H1 (cell line): ENCODE measurements around the gene MAPK8IP3. TPM values are rescaled to one million over a fixed set of nuclear protein-coding genes. Genes with fewer than 3 reads are reported as not detected.

Experiments used
- CTCF ChIA-PET: fragments of 300-600 bp; sonication (Branson Sonifier 250); formaldehyde crosslinking; loops from one replicate; lab custom pipeline; 2021; ENCODE audit not compliant: partially characterized antibody; lab: Charles Lee
- POLR2A ChIA-PET: fragments of 300-600 bp; sonication (Branson Sonifier 250); formaldehyde crosslinking; loops from one replicate; lab custom pipeline; 2021; ENCODE audit warnings: inconsistent platforms; ENCODE audit not compliant: partially characterized antibody; lab: Charles Lee
- DNase-seq, 2 experiments: peaks; one replicate each; pipeline versions ENCODE4 v3.0.0 to v3.0.0-alpha.2; 2010 to 2022; ENCODE audit warnings: low spot score in 2 of 2, low read depth in 1 of 2, mixed read lengths in 1 of 2
- FAIRE-seq: peaks from 2 replicates; lab custom pipeline; 2011; peaks lifted over from hg19 to GRCh38; lab: Jason Lieb, UNC
- H2AFZ ChIP-seq: 2 replicates; pipeline ENCODE4 v1.8.1; 2012; ENCODE audit warnings: low read length, inconsistent platforms
- H2AK5ac ChIP-seq: 2 replicates; pipeline ENCODE4 v1.6.1; 2013; ENCODE audit warnings: low read depth, low read length
- H2BK120ac ChIP-seq: replicated peaks from 2 replicates; pipeline ENCODE3; 2013; ENCODE audit warnings: low read depth, low read length, inconsistent platforms
- H2BK12ac ChIP-seq: 2 replicates; pipeline ENCODE4 v1.6.1; 2013; ENCODE audit warnings: low read depth, low read length
- H2BK15ac ChIP-seq: 2 replicates; pipeline ENCODE4 v1.6.1; 2013; ENCODE audit warnings: low read length
- H2BK20ac ChIP-seq: 2 replicates; pipeline ENCODE4 v1.6.1; 2013; ENCODE audit warnings: low read length
- H2BK5ac ChIP-seq: 2 replicates; pipeline ENCODE4 v1.6.1; 2013; ENCODE audit warnings: low read depth, low read length
- H3K14ac ChIP-seq: 2 replicates; pipeline ENCODE4 v1.6.1; 2013; ENCODE audit warnings: inconsistent platforms; ENCODE audit not compliant: insufficient read length
- H3K18ac ChIP-seq: 2 replicates; pipeline ENCODE4 v1.6.1; 2013; ENCODE audit warnings: low read length; ENCODE audit errors: extremely low read depth
- H3K23ac ChIP-seq: 2 replicates; pipeline ENCODE4 v1.6.1; 2013; ENCODE audit warnings: inconsistent platforms; ENCODE audit not compliant: insufficient read length
- H3K23me2 ChIP-seq: 2 replicates; pipeline ENCODE4 v1.6.1; 2013; ENCODE audit warnings: low read depth, low read length
- H3K27ac ChIP-seq: 2 replicates; pipeline ENCODE4 v1.6.1; 2011; ENCODE audit warnings: low read depth, low read length, inconsistent platforms
- H3K27me3 ChIP-seq, 4 experiments: replicated peaks in 1 of 4; 1 replicate in 1 of 4; 2 replicates in 3 of 4; pipeline versions ENCODE4 v1.6.1 to v1.8.1; 2011 to 2013; ENCODE audit warnings: low read length in 3 of 4, mild to moderate bottlenecking in 3 of 4, inconsistent platforms in 2 of 4, mixed read lengths in 2 of 4, moderate library complexity in 1 of 4; ENCODE audit not compliant: control insufficient read depth in 3 of 4, insufficient read depth in 3 of 4; ENCODE audit errors: extremely low read depth in 1 of 4
- H3K36me3 ChIP-seq, 4 experiments: 2 replicates each; pipeline versions ENCODE4 v1.6.1 to v1.8.1; 2011 to 2013; ENCODE audit warnings: mild to moderate bottlenecking in 4 of 4, low read length in 3 of 4, moderate library complexity in 2 of 4, control low read depth in 1 of 4, inconsistent platforms in 1 of 4; ENCODE audit not compliant: insufficient read depth in 4 of 4, control insufficient read depth in 2 of 4
- H3K4ac ChIP-seq: replicated peaks from 2 replicates; pipeline ENCODE3; 2013; ENCODE audit warnings: low read length, low read depth, mixed read lengths, inconsistent platforms; ENCODE audit not compliant: insufficient read length
- H3K4me1 ChIP-seq, 4 experiments: replicated peaks in 1 of 4; 1 replicate in 1 of 4; 2 replicates in 3 of 4; pipeline versions ENCODE4 v1.6.1 to v1.8.1; 2011 to 2013; ENCODE audit warnings: low read length in 3 of 4, inconsistent platforms in 2 of 4, mixed read lengths in 1 of 4; ENCODE audit not compliant: insufficient read depth in 4 of 4, control insufficient read depth in 3 of 4
- H3K4me2 ChIP-seq, 2 experiments: 2 replicates each; pipeline versions ENCODE4 v1.6.1 to v1.8.1; 2011 to 2013; ENCODE audit warnings: low read depth in 2 of 2, low read length in 2 of 2, control low read depth in 1 of 2, inconsistent platforms in 1 of 2, mild to moderate bottlenecking in 1 of 2; ENCODE audit not compliant: insufficient read depth in 1 of 2
- H3K4me3 ChIP-seq, 4 experiments: fragments of 200-600, 300-600 bp in 1 of 4; sonication (generic), shearing (Covaris generic), sonication (Bioruptor Twin) in 1 of 4; 2 replicates each; pipeline versions ENCODE4 v1.5.1 to v1.8.1; 2011 to 2016; ENCODE audit warnings: low read length in 4 of 4, low read depth in 3 of 4, control low read depth in 2 of 4, inconsistent platforms in 2 of 4, mild to moderate bottlenecking in 2 of 4, mixed read lengths in 1 of 4, moderate library complexity in 1 of 4; ENCODE audit not compliant: insufficient read depth in 2 of 4; ENCODE audit errors: extremely low read depth in 1 of 4
- H3K56ac ChIP-seq: replicated peaks from 2 replicates; pipeline ENCODE3; 2013; ENCODE audit warnings: low read depth, mild to moderate bottlenecking, mixed read lengths, low read length, inconsistent platforms; ENCODE audit not compliant: insufficient read length
- H3K79me1 ChIP-seq: 2 replicates; pipeline ENCODE4 v1.6.1; 2013; ENCODE audit warnings: low read depth, low read length, control low read depth
- H3K79me2 ChIP-seq, 2 experiments: 2 replicates each; pipeline versions ENCODE4 v1.6.1 to v1.8.1; 2012 to 2013; ENCODE audit warnings: low read length in 2 of 2, mild to moderate bottlenecking in 2 of 2, inconsistent platforms in 1 of 2; ENCODE audit not compliant: insufficient read depth in 2 of 2, control insufficient read depth in 1 of 2
- H3K9ac ChIP-seq, 4 experiments: replicated peaks in 1 of 4; 1 replicate in 1 of 4; 2 replicates in 3 of 4; pipeline versions ENCODE4 v1.6.1 to v1.8.1; 2011 to 2013; ENCODE audit warnings: low read depth in 3 of 4, low read length in 3 of 4, control low read depth in 2 of 4, mild to moderate bottlenecking in 2 of 4, moderate library complexity in 2 of 4, inconsistent platforms in 1 of 4; ENCODE audit errors: extremely low read depth in 1 of 4
- H3K9me3 ChIP-seq, 2 experiments: 2 replicates each; pipeline versions ENCODE4 v1.6.1 to v1.8.1; 2012 to 2013; ENCODE audit warnings: mild to moderate bottlenecking in 2 of 2, moderate library complexity in 2 of 2, control low read depth in 1 of 2, inconsistent platforms in 1 of 2, low read depth in 1 of 2, low read length in 1 of 2, mixed read lengths in 1 of 2; ENCODE audit not compliant: insufficient read depth in 2 of 2
- H4K20me1 ChIP-seq, 2 experiments: replicated peaks in 1 of 2; 2 replicates each; pipeline versions ENCODE3 to v1.8.1; 2011 to 2013; ENCODE audit warnings: inconsistent platforms in 2 of 2, low read length in 2 of 2, mild to moderate bottlenecking in 1 of 2; ENCODE audit not compliant: insufficient read depth in 2 of 2, control insufficient read depth in 1 of 2
- H4K5ac ChIP-seq: 2 replicates; pipeline ENCODE4 v1.6.1; 2013; ENCODE audit warnings: low read length, low read depth, mixed read lengths, inconsistent platforms; ENCODE audit not compliant: insufficient read length
- H4K8ac ChIP-seq: 2 replicates; pipeline ENCODE4 v1.8.0; 2013; ENCODE audit warnings: mild to moderate bottlenecking, moderate library complexity, low read length, inconsistent platforms; ENCODE audit not compliant: insufficient read depth; ENCODE audit errors: extremely low read depth
- H4K91ac ChIP-seq: replicated peaks from 2 replicates; pipeline ENCODE3; 2013; ENCODE audit warnings: low read length, mixed read lengths, inconsistent platforms; ENCODE audit not compliant: insufficient read length
- ASH2L ChIP-seq: fragments of 200-600, 300-600 bp; sonication (generic); IDR thresholded peaks from one replicate; pipeline ENCODE4 v1.7.1; 2017; ENCODE audit warnings: low read length
- NANOG ChIP-seq: IDR thresholded peaks from 2 replicates; pipeline ENCODE4 v1.6.1; 2011; ENCODE audit warnings: low read length, low read depth, mild to moderate bottlenecking, inconsistent platforms; ENCODE audit not compliant: insufficient read depth, poor library complexity, severe bottlenecking
- TAF1 ChIP-seq: IDR thresholded peaks from 2 replicates; pipeline ENCODE4 v1.6.1; 2011; ENCODE audit warnings: mild to moderate bottlenecking, low read depth, low read length
- WGBS, 2 experiments: shearing (Covaris generic) in 1 of 2; methylation state at CpG; one replicate each; pipeline versions ENCODE4 v1.1.6 to v1.1.7; 2013 to 2015; ENCODE audit warnings: low lambda C conversion rate in 2 of 2, mixed read lengths in 2 of 2, inconsistent platforms in 1 of 2, low coverage in 1 of 2, missing lambda C conversion rate in 1 of 2; ENCODE audit not compliant: insufficient replicate concordance in 2 of 2, insufficient coverage in 1 of 2, insufficient read length in 1 of 2; ENCODE audit errors: extremely low coverage in 1 of 2, missing lambda C conversion rate in 1 of 2; 5-methylcytosine and 5-hydroxymethylcytosine counted together
- polyA plus RNA-seq, 7 experiments: library from polyadenylated mRNA; depleted of rRNA in 3 of 7; stranded (reverse) in 5 of 7; unstranded in 2 of 7; fragments of >200 nt in 5 of 7; fragments of 200-250 nt in 2 of 7; gene quantifications; 1 replicate in 5 of 7; 2 replicates in 1 of 7; 4 replicates in 1 of 7; pipeline versions ENCODE4 v1.2.1 to v1.2.3, GENCODE V29; 2011 to 2013; ENCODE audit warnings: missing spikeins in 2 of 7, mixed read lengths in 2 of 7
- total RNA-seq: library from RNA; stranded (reverse); fragmentation: NEBNext Ultra II Directional; extraction: Animal tissue kit (Norgen Biotek cat#: 25700); gene quantifications from 2 replicates; pipeline ENCODE4 v1.2.1, GENCODE V29; 2021

Gene MAPK8IP3
- total and polyA plus RNA-seq, 2 of the 8 experiments (the other 6 are each of a cell fraction or from before 2014, with no cell fraction given) = 16.9 to 43.4 TPM

GRCh38 chr16:1689853-1690252 is 16.1 kb upstream of the MAPK8IP3 start:
- H3K4me2 ChIP-seq = no peak overlapping the region
- H4K20me1 ChIP-seq = peaks cover 28 to 33% of the 10 kb centered on the region in 2 experiments
- H3K9ac ChIP-seq = no peak overlapping the region
- no peaks in the 10 kb centered on the region for H3K4me1 ChIP-seq
- H2BK5ac ChIP-seq = no peak overlapping the region
- no peaks in the 10 kb centered on the region for H3K27me3 ChIP-seq
- H3K9me3 ChIP-seq = no peaks in the 10 kb centered on the region
- H3K27ac ChIP-seq = no peak overlapping the region
- no peak overlapping the region for H3K4me3 ChIP-seq
- no peak overlapping the region for H4K91ac ChIP-seq
- H2BK120ac ChIP-seq = no peak overlapping the region
- H3K23ac ChIP-seq = no peak overlapping the region
- CTCF ChIA-PET = interaction anchor here (1.3 kb wide), 1 partner anchor 16 kb away, joined by 3 read pairs; the partner anchor contains the start of gene MAPK8IP3
- no peaks in the 10 kb centered on the region; the same call in 1 of the 2 replicates for H3K23me2 ChIP-seq
- H3K79me2 ChIP-seq = peaks cover 16 to 92% of the 10 kb centered on the region in 2 experiments
- POLR2A ChIA-PET = interaction anchor here (0.6 to 2.4 kb wide), 2 partner anchors 16 to 60 kb away, joined by 3 to 7 read pairs; partner anchors contain the start of gene MAPK8IP3
- H3K56ac ChIP-seq = no peak overlapping the region
- H2BK12ac ChIP-seq = no peak overlapping the region
- WGBS, 2 experiments = 93% methylated on average over 13 of the region's 13 CpGs; no CpG with 5 or more reads in 1 of the 2 experiments
- peaks cover 11% of the 10 kb centered on the region for H3K79me1 ChIP-seq
- H3K4ac ChIP-seq = no peak overlapping the region
- H3K14ac ChIP-seq = no peak overlapping the region
- no peak overlapping the region; the same call in 1 of the 2 replicates for H4K8ac ChIP-seq
- H2BK20ac ChIP-seq = no peak overlapping the region
- TF ChIP-seq ASH2L (no peak), NANOG (no peak), TAF1 (no peak)
- no peak overlapping the region for H2AK5ac ChIP-seq
- H2BK15ac ChIP-seq = no peak overlapping the region
- no peak for DNase-seq
- no peak overlapping the region for H3K18ac ChIP-seq
- peaks cover 36 to 86% (median 70%) of the 10 kb centered on the region in 4 experiments for H3K36me3 ChIP-seq
- H2AFZ ChIP-seq = no peak overlapping the region
- no peak for FAIRE-seq
- no peak overlapping the region for H4K5ac ChIP-seq
